ENCODE results near the gene CD79B. TPM values are rescaled to one million over a fixed set of nuclear protein-coding genes. Genes with fewer than 3 reads are reported as not detected.

The CD79B gene
- polyA plus RNA-seq, 1 donor from 2014 or later, result not detected

DNA sequence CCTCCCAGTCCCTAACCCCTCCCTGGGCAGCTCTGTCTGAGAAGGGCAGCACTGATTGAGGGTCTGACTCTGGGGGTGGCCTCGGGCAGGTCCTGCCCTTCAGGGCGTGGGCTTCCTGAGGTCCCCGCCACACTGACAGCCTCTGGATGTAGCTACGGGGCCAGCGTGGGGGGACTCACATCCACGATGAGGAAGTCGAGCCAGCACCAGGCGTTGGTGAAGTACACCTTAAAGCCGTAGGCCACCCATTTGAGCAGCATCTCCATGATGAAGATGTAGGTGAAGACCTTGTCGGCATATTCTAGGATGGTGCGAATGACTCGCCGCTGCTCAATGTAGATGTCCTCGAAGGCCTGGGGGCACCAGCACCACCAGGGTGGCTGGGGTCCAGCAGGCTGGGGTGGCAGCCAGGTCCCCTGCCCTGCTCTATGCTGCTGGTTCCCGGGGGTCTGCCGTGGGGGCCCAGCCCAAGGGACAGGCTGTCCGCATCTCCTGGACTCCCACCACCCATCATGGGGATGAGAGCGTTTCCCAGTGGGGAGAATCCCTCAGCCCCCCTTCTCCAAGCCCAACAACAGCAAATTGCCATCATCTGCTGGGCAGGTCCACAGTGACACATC, 15.7 kb upstream of the CD79B start:
- H3F3A ChIP-seq (ENCODE audit: insufficient read depth, low read length, poor library complexity, severe bottlenecking), result no peaks in the 10 kb centered on the region
- H3K9ac ChIP-seq (ENCODE audit: low read length), result no peak overlapping the region
- no peaks in the 10 kb centered on the region for H3K36me3 ChIP-seq (ENCODE audit: insufficient read depth, low read length)
- no peak overlapping the region for H3K4me2 ChIP-seq (ENCODE audit: low read length)
- no peaks in the 10 kb centered on the region for H3K9me2 ChIP-seq (ENCODE audit: insufficient read depth, low read length)
- H3K79me2 ChIP-seq (replicated peaks; ENCODE audit: insufficient read depth, low read length), result no peaks in the 10 kb centered on the region
- H3K27ac ChIP-seq (ENCODE audit: low read length), result no peak overlapping the region
- no peaks in the 10 kb centered on the region for H3K27me3 ChIP-seq (ENCODE audit: insufficient read depth, low read depth, low read length)
- H3K9me3 ChIP-seq (ENCODE audit: low read length), result no peaks in the 10 kb centered on the region
- H4K20me1 ChIP-seq (ENCODE audit: insufficient read depth), result no peaks in the 10 kb centered on the region
- H3K4me3 ChIP-seq (ENCODE audit: low read length), result no peak overlapping the region
- H2AFZ ChIP-seq (ENCODE audit: low read depth, low read length), result no peak overlapping the region
- TF ChIP-seq EP300 (conservative IDR thresholded peaks at IDR 0.05; ENCODE audit: poor library complexity, severe bottlenecking) (no peak), CTCF (IDR thresholded peaks at IDR 0.05; ENCODE audit: poor library complexity, severe bottlenecking) (no peak), REST (IDR thresholded peaks at IDR 0.05; ENCODE audit: borderline replicate concordance) (no peak), MXI1 (conservative IDR thresholded peaks at IDR 0.05; ENCODE audit: poor library complexity, severe bottlenecking) (no peak), EZH2 (IDR thresholded peaks at IDR 0.05; ENCODE audit: borderline replicate concordance, insufficient read depth, low read length, poor library complexity, severe bottlenecking) (no peak), POLR2AphosphoS5 (IDR thresholded peaks at IDR 0.05) (no peak), SMC3 (conservative IDR thresholded peaks at IDR 0.05; ENCODE audit: poor library complexity) (no peak), TAF1 (IDR thresholded peaks at IDR 0.05; ENCODE audit: low read depth) (no peak), RAD21 (conservative IDR thresholded peaks at IDR 0.05) (no peak)

- peak; percentile 22 for TF ChIP-seq CTCF (IDR thresholded peaks at IDR 0.05; ENCODE audit: poor library complexity, severe bottlenecking)
- TF ChIP-seq REST (IDR thresholded peaks at IDR 0.05; ENCODE audit: borderline replicate concordance), result no peak
Measured at GRCh38 chr17:63946440-63947363, 14.6 kb upstream of the CD79B start.

More at GRCh38 chr17:63946440-63947363, 14.6 kb upstream of the CD79B start:
- Histone ChIP-seq H3K4me3 (ENCODE audit: low read length) (no peak overlapping the region), H3K27me3 (ENCODE audit: insufficient read depth, low read depth, low read length) (no peaks in the 10 kb centered on the region), H3K9ac (ENCODE audit: low read length) (no peak overlapping the region), H3K4me2 (ENCODE audit: low read length) (no peak overlapping the region), H3K36me3 (ENCODE audit: insufficient read depth, low read length) (no peaks in the 10 kb centered on the region), H3F3A (ENCODE audit: insufficient read depth, low read length, poor library complexity, severe bottlenecking) (no peaks in the 10 kb centered on the region), H2AFZ (ENCODE audit: low read depth, low read length) (no peak overlapping the region), H3K27ac (ENCODE audit: low read length) (no peak overlapping the region), H3K9me3 (ENCODE audit: low read length) (peaks cover 2% of the 10 kb centered on the region), H3K79me2 (replicated peaks; ENCODE audit: insufficient read depth, low read length) (no peaks in the 10 kb centered on the region), H3K9me2 (ENCODE audit: insufficient read depth, low read length) (no peaks in the 10 kb centered on the region), H4K20me1 (ENCODE audit: insufficient read depth) (no peaks in the 10 kb centered on the region)

Data from neural cell (in vitro differentiated cells).